ENCODE results near the gene LRRC61. TPM values are rescaled to one million over a fixed set of nuclear protein-coding genes. Genes with fewer than 3 reads are reported as not detected.
A peak's percentile ranks its signal among the peaks of the same experiment; 100 is the strongest.

LRRC61 gene
- total RNA-seq, 1 donor from 2014 or later = 10.2 TPM

DNA sequence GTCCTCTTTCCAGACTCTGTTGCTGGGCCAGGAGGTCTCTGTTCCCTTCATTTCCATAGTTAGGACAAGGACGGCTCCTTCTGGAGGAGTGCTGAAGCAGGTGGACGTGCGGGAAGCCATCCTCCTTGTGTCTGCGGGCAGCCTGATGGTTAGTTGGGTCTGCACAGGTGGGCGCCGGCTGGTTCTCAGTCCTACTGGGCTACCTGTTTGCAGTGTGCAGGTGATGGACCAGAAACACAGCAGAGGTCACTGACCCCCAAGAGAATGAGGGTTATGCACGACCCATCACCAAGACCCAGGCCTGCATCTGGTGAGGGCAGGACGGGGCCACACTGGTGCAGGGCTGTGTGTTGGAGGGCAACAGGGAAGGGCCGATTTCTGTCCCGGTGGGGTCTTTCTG is 10.5 kb downstream of the LRRC61 start:
- Histone ChIP-seq H3K4me3 (no peak overlapping the region), H3K27me3 (no peaks in the 10 kb centered on the region), H3K9me3 (no peaks in the 10 kb centered on the region), H3K4me1 (peaks cover 10% of the 10 kb centered on the region), H3K36me3 (peaks cover 11% of the 10 kb centered on the region), H3K27ac (no peak overlapping the region)
- DNase-seq = no peak
- ATAC-seq = no peak
- intact Hi-C loops (cut with DNase I) = no loop called here
- TF ChIP-seq, protein P1, sequence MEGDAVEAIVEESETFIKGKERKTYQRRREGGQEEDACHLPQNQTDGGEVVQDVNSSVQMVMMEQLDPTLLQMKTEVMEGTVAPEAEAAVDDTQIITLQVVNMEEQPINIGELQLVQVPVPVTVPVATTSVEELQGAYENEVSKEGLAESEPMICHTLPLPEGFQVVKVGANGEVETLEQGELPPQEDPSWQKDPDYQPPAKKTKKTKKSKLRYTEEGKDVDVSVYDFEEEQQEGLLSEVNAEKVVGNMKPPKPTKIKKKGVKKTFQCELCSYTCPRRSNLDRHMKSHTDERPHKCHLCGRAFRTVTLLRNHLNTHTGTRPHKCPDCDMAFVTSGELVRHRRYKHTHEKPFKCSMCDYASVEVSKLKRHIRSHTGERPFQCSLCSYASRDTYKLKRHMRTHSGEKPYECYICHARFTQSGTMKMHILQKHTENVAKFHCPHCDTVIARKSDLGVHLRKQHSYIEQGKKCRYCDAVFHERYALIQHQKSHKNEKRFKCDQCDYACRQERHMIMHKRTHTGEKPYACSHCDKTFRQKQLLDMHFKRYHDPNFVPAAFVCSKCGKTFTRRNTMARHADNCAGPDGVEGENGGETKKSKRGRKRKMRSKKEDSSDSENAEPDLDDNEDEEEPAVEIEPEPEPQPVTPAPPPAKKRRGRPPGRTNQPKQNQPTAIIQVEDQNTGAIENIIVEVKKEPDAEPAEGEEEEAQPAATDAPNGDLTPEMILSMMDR (IDR thresholded peaks at IDR 0.05) = no peak

DNA sequence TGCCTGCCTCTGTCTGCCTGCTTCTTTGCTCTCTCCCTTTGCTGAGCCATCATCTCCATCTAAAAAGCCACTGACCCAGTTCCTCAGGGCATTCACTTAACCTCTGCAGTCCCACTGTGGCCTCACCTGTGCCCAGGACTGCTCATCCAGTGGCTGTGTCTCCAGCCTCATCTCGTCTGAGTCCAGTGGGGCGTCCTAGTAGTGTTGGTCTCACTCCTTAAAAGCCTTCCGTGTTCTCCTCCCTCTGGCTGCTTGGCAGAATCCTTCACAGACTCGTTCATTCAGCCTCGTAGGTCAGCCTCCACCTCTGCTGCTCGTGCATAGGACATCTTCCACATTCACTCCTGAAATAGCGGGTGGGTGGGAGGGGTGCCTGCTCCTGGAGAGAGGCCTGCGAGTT is 11.0 kb downstream of the LRRC61 start:
- no peak for ATAC-seq
- Histone ChIP-seq H3K27ac (no peak overlapping the region), H3K4me3 (no peak overlapping the region), H3K9me3 (no peaks in the 10 kb centered on the region), H3K4me1 (peaks cover 10% of the 10 kb centered on the region), H3K27me3 (no peaks in the 10 kb centered on the region), H3K36me3 (peaks cover 7% of the 10 kb centered on the region)
- DNase-seq = no peak
- TF ChIP-seq, protein P1 (IDR thresholded peaks at IDR 0.05) = no peak
- intact Hi-C loops (cut with DNase I) = no loop called here

DNA sequence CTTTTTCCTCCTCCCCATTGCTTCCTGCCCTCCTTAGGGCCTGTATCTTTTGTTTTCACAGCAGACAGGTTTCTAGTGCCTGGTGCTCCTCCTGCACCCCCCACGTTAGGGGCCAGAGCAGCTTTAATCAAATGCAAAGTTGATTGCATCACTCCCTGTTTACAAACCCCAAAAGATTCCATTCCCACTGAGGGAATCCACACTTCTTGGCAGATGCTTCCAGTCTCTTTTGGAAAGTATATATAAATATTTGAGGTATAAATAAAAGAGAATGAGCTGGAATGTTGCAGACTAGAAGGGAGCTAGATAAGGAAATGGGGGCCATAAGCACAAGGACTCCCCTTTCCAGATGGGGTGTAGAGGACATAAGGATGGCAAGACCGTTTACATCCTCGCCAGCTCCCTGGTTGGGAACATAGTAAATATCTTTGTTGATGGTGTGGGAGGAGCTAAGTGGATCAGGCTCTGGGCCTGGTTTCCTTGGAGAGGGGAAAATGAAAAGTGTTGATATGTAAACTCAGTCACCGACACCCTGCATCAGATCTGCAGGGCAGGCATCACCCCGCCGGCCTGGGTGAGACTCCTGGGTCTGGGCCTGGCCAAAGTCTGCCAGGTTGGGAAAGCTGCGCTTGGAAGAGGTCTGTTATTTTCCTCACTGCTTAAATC is 12.1 kb downstream of the LRRC61 start:
- intact Hi-C loops (cut with DNase I) = no loop called here
- Histone ChIP-seq H3K9me3 (no peaks in the 10 kb centered on the region), H3K4me3 (no peak overlapping the region), H3K4me1 (peaks cover 6% of the 10 kb centered on the region), H3K36me3 (peaks cover 4% of the 10 kb centered on the region), H3K27ac (peak overlapping the region; percentile 66), H3K27me3 (peaks cover 2% of the 10 kb centered on the region)
- TF ChIP-seq, protein P1 (IDR thresholded peaks at IDR 0.05) = no peak
- DNase-seq = no peak
- peak; percentile 1 for ATAC-seq

DNA sequence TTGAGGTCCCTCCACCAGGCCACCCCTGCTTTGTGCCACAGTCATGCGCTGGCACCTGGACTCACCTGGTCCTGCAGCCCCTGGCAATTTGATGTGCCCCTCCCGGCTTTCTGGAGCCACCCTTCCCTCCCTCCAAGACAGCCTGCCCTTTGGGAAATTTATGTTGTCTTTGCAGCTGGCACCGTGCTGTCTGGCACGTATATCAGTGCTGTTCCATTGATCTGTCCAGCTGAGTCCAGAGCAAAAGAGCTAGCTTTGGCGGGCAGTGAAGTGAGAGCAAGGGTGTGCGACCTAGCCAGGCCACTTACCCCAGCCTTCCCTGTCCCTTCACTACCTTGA is 12.6 kb downstream of the LRRC61 start:
- DNase-seq (peak; percentile 33), ATAC-seq (no peak)
- Histone ChIP-seq H3K27me3 (peaks cover 7% of the 10 kb centered on the region), H3K4me3 (no peak overlapping the region), H3K9me3 (no peaks in the 10 kb centered on the region), H3K4me1 (peaks cover 7% of the 10 kb centered on the region), H3K36me3 (peaks cover 4% of the 10 kb centered on the region), H3K27ac (peak overlapping the region; percentile 66)
- intact Hi-C loops (cut with DNase I) = no loop called here
- TF ChIP-seq, protein P1 (IDR thresholded peaks at IDR 0.05) = no peak

DNA sequence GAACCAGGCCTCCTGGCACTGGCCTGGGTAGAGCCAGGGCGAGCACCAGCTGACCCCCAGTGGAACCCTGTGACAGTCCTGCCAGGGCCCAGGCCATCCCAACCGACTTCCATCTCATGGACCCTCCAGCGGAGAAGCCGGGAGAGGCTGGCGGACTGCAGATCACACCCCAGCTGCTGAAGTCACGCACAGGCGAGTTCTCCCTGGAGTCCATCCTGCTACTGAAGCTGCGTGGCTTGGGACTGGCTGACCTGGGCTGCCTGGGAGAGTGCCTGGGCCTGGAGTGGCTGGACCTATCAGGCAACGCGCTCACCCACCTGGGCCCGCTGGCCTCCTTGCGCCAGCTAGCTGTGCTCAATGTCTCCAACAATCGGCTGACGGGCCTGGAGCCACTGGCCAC is 13.6 kb downstream of the LRRC61 start:
- Histone ChIP-seq H3K27ac (no peak overlapping the region), H3K36me3 (peaks cover 4% of the 10 kb centered on the region), H3K4me3 (no peak overlapping the region), H3K27me3 (peaks cover 17% of the 10 kb centered on the region), H3K9me3 (no peaks in the 10 kb centered on the region), H3K4me1 (peaks cover 7% of the 10 kb centered on the region)
- ATAC-seq = no peak
- DNase-seq = no peak
- TF ChIP-seq, protein P1 (IDR thresholded peaks at IDR 0.05) = no peak
- intact Hi-C loops (cut with DNase I) = no loop called here

DNA sequence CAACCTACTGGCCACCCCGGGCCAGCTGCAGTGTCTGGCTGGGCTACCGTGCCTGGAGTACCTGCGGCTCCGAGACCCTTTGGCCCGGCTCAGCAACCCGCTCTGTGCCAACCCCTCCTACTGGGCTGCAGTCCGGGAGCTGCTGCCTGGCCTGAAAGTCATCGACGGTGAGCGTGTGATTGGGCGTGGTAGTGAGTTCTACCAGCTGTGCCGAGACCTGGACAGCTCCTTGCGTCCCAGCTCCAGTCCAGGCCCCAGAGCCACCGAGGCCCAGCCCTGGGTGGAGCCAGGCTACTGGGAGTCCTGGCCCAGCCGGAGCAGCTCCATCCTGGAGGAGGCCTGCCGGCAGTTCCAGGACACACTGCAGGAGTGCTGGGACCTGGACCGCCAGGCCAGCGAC is 14.0 kb downstream of the LRRC61 start:
- Histone ChIP-seq H3K36me3 (peaks cover 4% of the 10 kb centered on the region), H3K4me1 (peaks cover 7% of the 10 kb centered on the region), H3K9me3 (no peaks in the 10 kb centered on the region), H3K27ac (no peak overlapping the region), H3K4me3 (no peak overlapping the region), H3K27me3 (peaks cover 18% of the 10 kb centered on the region)
- intact Hi-C loops (cut with DNase I) = no loop called here
- DNase-seq (peak; percentile 63), ATAC-seq (no peak)
- TF ChIP-seq, protein P1 (IDR thresholded peaks at IDR 0.05) = no peak
